WTC11 (cell line): ENCODE measurements around the gene CXCL11. TPM values are rescaled to one million over a fixed set of nuclear protein-coding genes. Genes with fewer than 3 reads are reported as not detected.
A peak's percentile ranks its signal among the peaks of the same experiment; 100 is the strongest.

Source experiments
- ATAC-seq: fragments of 200-7000 bp; cut with Tn5 transposase; 2 replicates; pipeline ENCODE4 v1.10.0; 2021; ENCODE audit warnings: mild to moderate bottlenecking, moderate library complexity
- CTCF ChIA-PET: fragments of 300-600 bp; sonication (Branson Sonifier 250); formaldehyde crosslinking; loops from one replicate; lab custom pipeline; 2021; ENCODE audit warnings: antibody characterized with exemption; lab: Charles Lee
- POLR2A ChIA-PET: fragments of 350-600 bp; sonication (Branson Sonifier 250); formaldehyde crosslinking; loops from one replicate; lab custom pipeline; 2021; ENCODE audit warnings: antibody characterized with exemption; lab: Charles Lee
- DNase-seq: peaks from one replicate; pipeline ENCODE4 v3.0.0; 2021; ENCODE audit warnings: low spot score
- H3K27ac Mint-ChIP-seq: 2 replicates; pipeline ENCODE4 v1.8.0; 2021; ENCODE audit warnings: mixed read lengths
- H3K27me3 Mint-ChIP-seq: 2 replicates; pipeline ENCODE4 v1.8.0; 2021; ENCODE audit warnings: low read depth, mild to moderate bottlenecking, moderate library complexity, mixed read lengths
- H3K36me3 Mint-ChIP-seq: 2 replicates; pipeline ENCODE4 v1.8.0; 2021; ENCODE audit warnings: mixed read lengths
- H3K4me1 Mint-ChIP-seq: 2 replicates; pipeline ENCODE4 v1.8.0; 2022; ENCODE audit warnings: mixed read lengths
- H3K4me3 Mint-ChIP-seq: 2 replicates; pipeline ENCODE4 v1.8.0; 2021; ENCODE audit warnings: mild to moderate bottlenecking, moderate library complexity, mixed read lengths
- H3K9me3 Mint-ChIP-seq: 2 replicates; pipeline ENCODE4 v1.8.0; 2021; ENCODE audit warnings: mixed read lengths
- FOXJ3 ChIP-seq: sonication (generic); formaldehyde crosslinking; IDR thresholded peaks from 2 replicates; pipeline ENCODE4 v1.9.0; 2021; ENCODE audit warnings: missing genetic modification reagents, mild to moderate bottlenecking, borderline replicate concordance
- IRF2 ChIP-seq: sonication (generic); formaldehyde crosslinking; IDR thresholded peaks from 2 replicates; pipeline ENCODE4 v1.8.0; 2022; ENCODE audit warnings: low read depth, missing genetic modification reagents, borderline replicate concordance
- RORB ChIP-seq: fragments of 250-450 bp; sonication (Bioruptor Pico); IDR thresholded peaks from 2 replicates; pipeline ENCODE4 v1.9.0; 2021; ENCODE audit warnings: mild to moderate bottlenecking
- SP1 ChIP-seq: sonication (generic); formaldehyde crosslinking; conservative IDR thresholded peaks from 2 replicates; pipeline ENCODE4 v1.8.1; 2022; ENCODE audit warnings: missing genetic modification reagents
- TCF7 ChIP-seq: sonication (generic); formaldehyde crosslinking; IDR thresholded peaks from 2 replicates; pipeline ENCODE4 v1.8.0; 2022; ENCODE audit warnings: mild to moderate bottlenecking, low read depth, missing genetic modification reagents, moderate library complexity
- TEAD1 ChIP-seq: sonication (generic); formaldehyde crosslinking; IDR thresholded peaks from 2 replicates; pipeline ENCODE4 v1.8.0; 2022; ENCODE audit warnings: mild to moderate bottlenecking, missing genetic modification reagents
- TEAD4 ChIP-seq: sonication (generic); formaldehyde crosslinking; IDR thresholded peaks from 2 replicates; pipeline ENCODE4 v1.8.0; 2022; ENCODE audit warnings: mild to moderate bottlenecking, missing genetic modification reagents
- ZBTB21 ChIP-seq: sonication (generic); formaldehyde crosslinking; IDR thresholded peaks from 2 replicates; pipeline ENCODE4 v1.8.1; 2023; ENCODE audit warnings: mild to moderate bottlenecking, missing genetic modification reagents, borderline replicate concordance
- ZNF219 ChIP-seq: sonication (generic); formaldehyde crosslinking; IDR thresholded peaks from 2 replicates; pipeline ENCODE4 v1.8.0; 2023; ENCODE audit warnings: missing genetic modification reagents, mild to moderate bottlenecking, borderline replicate concordance
- ZNF396 ChIP-seq: fragments of 250-450 bp; sonication (Bioruptor Pico); IDR thresholded peaks from 2 replicates; pipeline ENCODE4 v1.8.0; 2021; ENCODE audit warnings: mild to moderate bottlenecking, moderate library complexity, borderline replicate concordance
- total RNA-seq: library from RNA; stranded (reverse); gene quantifications from 3 replicates; pipeline ENCODE4 v1.2.3, GENCODE V29; 2021
- TF ChIP-seq, protein P1 (sequence below): sonication (generic); formaldehyde crosslinking; IDR thresholded peaks from 2 replicates; pipeline ENCODE4 v1.8.1; 2022; ENCODE audit warnings: missing genetic modification reagents, borderline replicate concordance
- TF ChIP-seq, protein P2 (sequence below): fragments of 250-450 bp; sonication (Bioruptor Pico); conservative IDR thresholded peaks from 2 replicates; pipeline ENCODE4 v1.9.0; 2021; ENCODE audit warnings: mild to moderate bottlenecking
- TF ChIP-seq, protein P3 (sequence below): fragments of 200-600 bp; IDR thresholded peaks from 2 replicates; pipeline ENCODE4 v1.8.0; 2022; ENCODE audit warnings: antibody characterized with exemption
- TF ChIP-seq, protein P4 (sequence below): fragments of 250-450 bp; sonication (Bioruptor Pico); IDR thresholded peaks from 2 replicates; pipeline ENCODE4 v1.8.0; 2021; ENCODE audit warnings: mild to moderate bottlenecking
- TF ChIP-seq, protein P5 (sequence below): fragments of 250-450 bp; sonication (Bioruptor Pico); IDR thresholded peaks from 2 replicates; pipeline ENCODE4 v1.9.0; 2021; ENCODE audit warnings: moderate library complexity, mild to moderate bottlenecking, inconsistent platforms, borderline replicate concordance
- TF ChIP-seq, protein P6 (sequence below): sonication (generic); formaldehyde crosslinking; IDR thresholded peaks from 2 replicates; pipeline ENCODE4 v1.8.0; 2022; ENCODE audit warnings: mild to moderate bottlenecking, missing genetic modification reagents

CXCL11 gene
- total RNA-seq, 1 experiment from 2014 or later, result 0.20 TPM

DNA sequence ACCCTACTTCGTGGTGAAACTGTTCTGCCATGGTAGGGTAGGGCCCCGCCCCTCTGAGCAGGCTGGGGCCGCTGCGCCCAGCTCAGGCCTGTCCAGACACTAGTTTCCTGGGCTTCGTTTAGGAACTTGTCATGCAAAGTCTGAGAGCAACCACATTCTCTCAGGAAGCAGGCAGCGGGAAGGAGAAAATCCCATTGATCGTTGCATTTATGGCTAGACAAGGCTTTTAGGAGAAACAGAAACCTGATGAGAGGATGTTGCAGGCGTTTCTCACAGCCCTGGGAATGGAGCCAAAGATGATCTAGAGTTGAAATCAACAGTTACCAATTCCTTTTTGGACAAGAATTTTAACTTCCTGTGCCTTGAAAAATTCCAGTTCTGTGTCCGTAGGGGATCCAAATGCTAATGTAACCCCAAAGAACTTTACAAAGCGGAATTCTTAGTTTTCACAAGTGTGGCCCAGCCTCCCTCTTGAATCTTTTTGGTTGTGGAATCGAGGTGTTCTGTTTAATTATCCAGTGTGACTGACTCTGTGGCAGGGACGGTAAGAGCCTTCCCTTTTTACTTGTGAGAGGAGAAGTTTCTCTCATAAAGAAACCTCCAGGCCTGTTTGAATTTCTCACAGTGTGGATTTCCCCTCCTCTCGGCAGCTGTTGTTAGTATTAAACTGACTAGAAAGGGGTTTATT is 24.0 kb downstream of the CXCL11 start:
- ChIA-PET POLR2A (no interaction called here), CTCF (interaction anchor here (1.0 to 1.3 kb wide), 2 partner anchors 16 to 75 kb away, joined by 3 to 4 read pairs; no protein-coding TSS in a partner anchor)
- ATAC-seq (peak; percentile 90), DNase-seq (peak; percentile 37)
- peaks cover 12% of the 10 kb centered on the region for H3K27me3 Mint-ChIP-seq
- H3K4me1 Mint-ChIP-seq, result peaks cover 22% of the 10 kb centered on the region
- H3K9me3 Mint-ChIP-seq, result no peaks in the 10 kb centered on the region
- H3K4me3 Mint-ChIP-seq, result no peak overlapping the region
- TF ChIP-seq TEAD1 (CRISPR knock-in tag), result no peak
- no peak for TF ChIP-seq ZNF219 (CRISPR knock-in tag)
- TF ChIP-seq, protein P1, sequence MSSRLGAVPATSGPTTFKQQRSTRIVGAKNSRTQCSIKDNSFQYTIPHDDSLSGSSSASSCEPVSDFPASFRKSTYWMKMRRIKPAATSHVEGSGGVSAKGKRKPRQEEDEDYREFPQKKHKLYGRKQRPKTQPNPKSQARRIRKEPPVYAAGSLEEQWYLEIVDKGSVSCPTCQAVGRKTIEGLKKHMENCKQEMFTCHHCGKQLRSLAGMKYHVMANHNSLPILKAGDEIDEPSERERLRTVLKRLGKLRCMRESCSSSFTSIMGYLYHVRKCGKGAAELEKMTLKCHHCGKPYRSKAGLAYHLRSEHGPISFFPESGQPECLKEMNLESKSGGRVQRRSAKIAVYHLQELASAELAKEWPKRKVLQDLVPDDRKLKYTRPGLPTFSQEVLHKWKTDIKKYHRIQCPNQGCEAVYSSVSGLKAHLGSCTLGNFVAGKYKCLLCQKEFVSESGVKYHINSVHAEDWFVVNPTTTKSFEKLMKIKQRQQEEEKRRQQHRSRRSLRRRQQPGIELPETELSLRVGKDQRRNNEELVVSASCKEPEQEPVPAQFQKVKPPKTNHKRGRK (CRISPR knock-in tag), result no peak
- no peak for TF ChIP-seq FOXJ3 (CRISPR knock-in tag)
- TF ChIP-seq, protein P2, sequence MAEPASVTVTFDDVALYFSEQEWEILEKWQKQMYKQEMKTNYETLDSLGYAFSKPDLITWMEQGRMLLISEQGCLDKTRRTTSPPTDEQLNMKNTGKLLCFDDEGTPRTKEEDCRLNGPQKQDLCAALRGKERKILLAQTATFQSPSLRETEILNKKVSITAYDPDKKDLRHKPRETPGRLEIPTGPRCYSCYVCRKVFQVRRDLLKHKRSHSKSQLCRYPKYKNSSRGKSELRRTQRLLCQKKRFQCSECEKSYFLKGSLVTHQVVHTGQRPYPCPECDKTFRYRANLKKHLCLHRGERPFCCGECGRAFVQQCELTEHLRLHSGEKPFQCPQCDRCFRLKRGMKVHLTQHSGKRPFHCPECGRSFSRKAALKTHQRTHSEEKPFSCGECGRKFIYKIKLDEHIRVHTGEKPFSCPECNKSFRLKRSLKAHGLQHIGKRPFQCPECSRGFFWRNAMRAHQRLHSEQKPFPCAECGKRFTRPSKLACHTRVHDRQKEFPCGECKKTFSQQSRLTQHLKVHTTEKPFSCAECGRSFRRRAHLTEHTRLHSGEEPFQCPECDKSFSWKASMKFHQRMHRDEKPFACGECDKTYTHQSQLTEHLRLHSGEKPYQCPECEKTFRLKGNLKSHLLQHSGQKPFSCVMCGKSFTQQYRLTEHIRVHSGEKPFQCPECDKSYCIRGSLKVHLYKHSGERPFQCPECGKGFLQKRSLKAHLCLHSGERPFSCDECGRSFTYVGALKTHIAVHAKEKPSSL (CRISPR knock-in tag), result no peak
- TF ChIP-seq ZBTB21 (CRISPR knock-in tag), result no peak
- TF ChIP-seq ZNF396 (CRISPR knock-in tag), result no peak
- no peak for TF ChIP-seq IRF2 (CRISPR knock-in tag)
- TF ChIP-seq, protein P3, sequence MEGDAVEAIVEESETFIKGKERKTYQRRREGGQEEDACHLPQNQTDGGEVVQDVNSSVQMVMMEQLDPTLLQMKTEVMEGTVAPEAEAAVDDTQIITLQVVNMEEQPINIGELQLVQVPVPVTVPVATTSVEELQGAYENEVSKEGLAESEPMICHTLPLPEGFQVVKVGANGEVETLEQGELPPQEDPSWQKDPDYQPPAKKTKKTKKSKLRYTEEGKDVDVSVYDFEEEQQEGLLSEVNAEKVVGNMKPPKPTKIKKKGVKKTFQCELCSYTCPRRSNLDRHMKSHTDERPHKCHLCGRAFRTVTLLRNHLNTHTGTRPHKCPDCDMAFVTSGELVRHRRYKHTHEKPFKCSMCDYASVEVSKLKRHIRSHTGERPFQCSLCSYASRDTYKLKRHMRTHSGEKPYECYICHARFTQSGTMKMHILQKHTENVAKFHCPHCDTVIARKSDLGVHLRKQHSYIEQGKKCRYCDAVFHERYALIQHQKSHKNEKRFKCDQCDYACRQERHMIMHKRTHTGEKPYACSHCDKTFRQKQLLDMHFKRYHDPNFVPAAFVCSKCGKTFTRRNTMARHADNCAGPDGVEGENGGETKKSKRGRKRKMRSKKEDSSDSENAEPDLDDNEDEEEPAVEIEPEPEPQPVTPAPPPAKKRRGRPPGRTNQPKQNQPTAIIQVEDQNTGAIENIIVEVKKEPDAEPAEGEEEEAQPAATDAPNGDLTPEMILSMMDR, result no peak
- TF ChIP-seq SP1, result no peak
- TF ChIP-seq, protein P4, sequence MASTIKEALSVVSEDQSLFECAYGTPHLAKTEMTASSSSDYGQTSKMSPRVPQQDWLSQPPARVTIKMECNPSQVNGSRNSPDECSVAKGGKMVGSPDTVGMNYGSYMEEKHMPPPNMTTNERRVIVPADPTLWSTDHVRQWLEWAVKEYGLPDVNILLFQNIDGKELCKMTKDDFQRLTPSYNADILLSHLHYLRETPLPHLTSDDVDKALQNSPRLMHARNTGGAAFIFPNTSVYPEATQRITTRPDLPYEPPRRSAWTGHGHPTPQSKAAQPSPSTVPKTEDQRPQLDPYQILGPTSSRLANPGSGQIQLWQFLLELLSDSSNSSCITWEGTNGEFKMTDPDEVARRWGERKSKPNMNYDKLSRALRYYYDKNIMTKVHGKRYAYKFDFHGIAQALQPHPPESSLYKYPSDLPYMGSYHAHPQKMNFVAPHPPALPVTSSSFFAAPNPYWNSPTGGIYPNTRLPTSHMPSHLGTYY (CRISPR knock-in tag), result no peak
- no peak for TF ChIP-seq TCF7 (CRISPR knock-in tag)
- no peak for TF ChIP-seq TEAD4 (CRISPR knock-in tag)
- TF ChIP-seq, protein P5, sequence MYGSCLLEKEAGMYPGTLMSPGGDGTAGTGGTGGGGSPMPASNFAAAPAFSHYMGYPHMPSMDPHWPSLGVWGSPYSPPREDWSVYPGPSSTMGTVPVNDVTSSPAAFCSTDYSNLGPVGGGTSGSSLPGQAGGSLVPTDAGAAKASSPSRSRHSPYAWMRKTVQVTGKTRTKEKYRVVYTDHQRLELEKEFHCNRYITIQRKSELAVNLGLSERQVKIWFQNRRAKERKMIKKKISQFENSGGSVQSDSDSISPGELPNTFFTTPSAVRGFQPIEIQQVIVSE (CRISPR knock-in tag), result no peak
- H3K36me3 Mint-ChIP-seq, result no peaks in the 10 kb centered on the region
- H3K27ac Mint-ChIP-seq, result peak overlapping the region; percentile 61; the same call in 1 of the 2 replicates

DNA sequence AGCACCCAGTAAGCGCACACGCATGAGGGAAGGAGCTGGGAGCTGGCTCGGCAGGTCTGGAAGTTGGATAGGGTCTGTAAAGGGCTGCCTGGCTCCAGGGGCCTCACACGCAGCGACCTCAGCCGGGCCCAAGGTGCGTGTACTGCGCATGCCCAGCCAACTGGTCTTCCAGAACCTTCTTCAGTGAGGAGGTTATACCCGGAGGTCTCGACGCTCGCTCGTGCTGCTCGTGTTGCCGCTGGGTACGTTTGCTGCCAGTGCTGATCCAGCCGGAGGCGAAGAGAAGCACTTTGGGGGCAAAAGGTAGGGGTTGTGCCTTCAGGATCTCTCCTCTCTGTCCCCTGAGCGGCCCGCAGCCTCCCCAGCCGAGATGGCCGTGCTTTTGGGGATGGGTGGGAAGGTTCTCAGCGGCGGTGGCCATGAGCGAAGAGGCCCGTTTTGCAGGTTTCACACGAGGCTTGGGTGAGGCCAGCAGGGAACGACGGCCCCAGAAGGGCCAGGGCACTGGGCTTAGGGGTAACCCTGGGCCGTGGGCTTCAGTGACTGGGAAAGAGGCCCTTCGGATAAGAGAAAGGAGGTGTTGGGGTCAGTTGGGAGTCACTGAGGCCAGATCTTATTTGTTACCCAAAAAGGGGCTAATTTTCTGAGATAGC is 24.7 kb downstream of the CXCL11 start:
- Mint-ChIP-seq H3K27me3 (peaks cover 12% of the 10 kb centered on the region), H3K27ac (peak overlapping the region; percentile 61; the same call in 1 of the 2 replicates), H3K4me3 (no peak overlapping the region), H3K4me1 (peaks cover 16% of the 10 kb centered on the region), H3K36me3 (no peaks in the 10 kb centered on the region), H3K9me3 (no peaks in the 10 kb centered on the region)
- TF ChIP-seq, protein P6, sequence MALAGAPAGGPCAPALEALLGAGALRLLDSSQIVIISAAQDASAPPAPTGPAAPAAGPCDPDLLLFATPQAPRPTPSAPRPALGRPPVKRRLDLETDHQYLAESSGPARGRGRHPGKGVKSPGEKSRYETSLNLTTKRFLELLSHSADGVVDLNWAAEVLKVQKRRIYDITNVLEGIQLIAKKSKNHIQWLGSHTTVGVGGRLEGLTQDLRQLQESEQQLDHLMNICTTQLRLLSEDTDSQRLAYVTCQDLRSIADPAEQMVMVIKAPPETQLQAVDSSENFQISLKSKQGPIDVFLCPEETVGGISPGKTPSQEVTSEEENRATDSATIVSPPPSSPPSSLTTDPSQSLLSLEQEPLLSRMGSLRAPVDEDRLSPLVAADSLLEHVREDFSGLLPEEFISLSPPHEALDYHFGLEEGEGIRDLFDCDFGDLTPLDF (CRISPR knock-in tag), result 0 out of 2 replicates have a peak, but pooled peaks have one; percentile 39
- no peak for TF ChIP-seq RORB (CRISPR knock-in tag)
- CTCF ChIA-PET, result interaction anchor here (0.8 to 1.3 kb wide), 2 partner anchors 16 to 55 kb away, joined by 3 to 4 read pairs; no protein-coding TSS in a partner anchor
- POLR2A ChIA-PET, result no interaction called here
- peak; percentile 24 for ATAC-seq
- no peak for DNase-seq
